ENCODE measurements around the gene MAG.
"Not testable (repeated sequence)": the region's sequence is repeated elsewhere in the genome, so short reads cannot be mapped to it uniquely, and the experiment has no call there.

Gene MAG

GRCh38 chr19:35358834-35359233 is 66.9 kb downstream of the MAG start:
- H3K4me3 ChIP-seq (ENCODE audit: low read depth in 1 of 5, low read length in 5 of 5); H3K9me3 ChIP-seq (ENCODE audit: control insufficient read depth in 5 of 5, low read length in 5 of 5); H3K9ac ChIP-seq (ENCODE audit: low read length in 5 of 5); H3K36me3 ChIP-seq (ENCODE audit: control insufficient read depth in 5 of 5, insufficient read depth in 5 of 5, low read length in 5 of 5); H3K27ac ChIP-seq (ENCODE audit: low read depth, low read length): not testable (repeated sequence)
- H3K27me3 ChIP-seq (ENCODE audit: control insufficient read depth in 5 of 5, insufficient read depth in 4 of 5, low read length in 5 of 5), result peaks cover 0 to 13% (median 3%) of the 10 kb centered on the region in 5 donors
- H3K4me1 ChIP-seq (ENCODE audit: control insufficient read depth in 5 of 5, insufficient read depth in 5 of 5, low read length in 5 of 5), result peaks cover 1 to 21% (median 18%) of the 10 kb centered on the region in 5 donors

- Histone ChIP-seq H3K4me1 (ENCODE audit: control insufficient read depth in 5 of 5, insufficient read depth in 5 of 5, low read length in 5 of 5) (peaks cover 1 to 21% (median 18%) of the 10 kb centered on the region in 5 donors), H3K27me3 (ENCODE audit: control insufficient read depth in 5 of 5, insufficient read depth in 4 of 5, low read length in 5 of 5) (peaks cover 0 to 13% (median 3%) of the 10 kb centered on the region in 5 donors)
- H3K9me3 ChIP-seq (ENCODE audit: control insufficient read depth in 5 of 5, low read length in 5 of 5); H3K9ac ChIP-seq (ENCODE audit: low read length in 5 of 5); H3K4me3 ChIP-seq (ENCODE audit: low read depth in 1 of 5, low read length in 5 of 5); H3K36me3 ChIP-seq (ENCODE audit: control insufficient read depth in 5 of 5, insufficient read depth in 5 of 5, low read length in 5 of 5); H3K27ac ChIP-seq (ENCODE audit: low read depth, low read length): not testable (repeated sequence)
Observed at GRCh38 chr19:35359395-35359794, 67.4 kb downstream of the MAG start.

- H3K4me3 ChIP-seq (ENCODE audit: low read depth in 1 of 5, low read length in 5 of 5); H3K9me3 ChIP-seq (ENCODE audit: control insufficient read depth in 5 of 5, low read length in 5 of 5); H3K27ac ChIP-seq (ENCODE audit: low read depth, low read length); H3K36me3 ChIP-seq (ENCODE audit: control insufficient read depth in 5 of 5, insufficient read depth in 5 of 5, low read length in 5 of 5); H3K9ac ChIP-seq (ENCODE audit: low read length in 5 of 5): not testable (repeated sequence)
- peaks cover 1 to 21% (median 18%) of the 10 kb centered on the region in 5 donors for H3K4me1 ChIP-seq (ENCODE audit: control insufficient read depth in 5 of 5, insufficient read depth in 5 of 5, low read length in 5 of 5)
- peaks cover 0 to 13% (median 3%) of the 10 kb centered on the region in 5 donors for H3K27me3 ChIP-seq (ENCODE audit: control insufficient read depth in 5 of 5, insufficient read depth in 4 of 5, low read length in 5 of 5)
Observed at GRCh38 chr19:35360081-35360480, 68.1 kb downstream of the MAG start.

GRCh38 chr19:35360880-35361420 is 69.0 kb downstream of the MAG start:
- Histone ChIP-seq H3K9me3 (ENCODE audit: control insufficient read depth in 5 of 5, low read length in 5 of 5) (no peaks in the 10 kb centered on the region), H3K27me3 (ENCODE audit: control insufficient read depth in 5 of 5, insufficient read depth in 4 of 5, low read length in 5 of 5) (peaks cover 0 to 13% (median 3%) of the 10 kb centered on the region in 5 donors), H3K4me3 (ENCODE audit: low read depth in 1 of 5, low read length in 5 of 5) (no peak overlapping the region), H3K27ac (ENCODE audit: low read depth, low read length) (no peak overlapping the region), H3K9ac (ENCODE audit: low read length in 5 of 5) (no peak overlapping the region), H3K4me1 (ENCODE audit: control insufficient read depth in 5 of 5, insufficient read depth in 5 of 5, low read length in 5 of 5) (peaks cover 1 to 15% (median 12%) of the 10 kb centered on the region in 5 donors), H3K36me3 (ENCODE audit: control insufficient read depth in 5 of 5, insufficient read depth in 5 of 5, low read length in 5 of 5) (no peaks in the 10 kb centered on the region)

GRCh38 chr19:35362261-35363000 is 70.5 kb downstream of the MAG start:
- peaks cover 0 to 13% (median 3%) of the 10 kb centered on the region in 5 donors for H3K27me3 ChIP-seq (ENCODE audit: control insufficient read depth in 5 of 5, insufficient read depth in 4 of 5, low read length in 5 of 5)
- no peaks in the 10 kb centered on the region for H3K36me3 ChIP-seq (ENCODE audit: control insufficient read depth in 5 of 5, insufficient read depth in 5 of 5, low read length in 5 of 5)
- H3K4me3 ChIP-seq (ENCODE audit: low read depth in 1 of 5, low read length in 5 of 5), result no peak overlapping the region
- no peaks in the 10 kb centered on the region for H3K9me3 ChIP-seq (ENCODE audit: control insufficient read depth in 5 of 5, low read length in 5 of 5)
- no peak overlapping the region for H3K9ac ChIP-seq (ENCODE audit: low read length in 5 of 5)
- peaks cover 0 to 13% (median 8%) of the 10 kb centered on the region in 5 donors for H3K4me1 ChIP-seq (ENCODE audit: control insufficient read depth in 5 of 5, insufficient read depth in 5 of 5, low read length in 5 of 5)
- H3K27ac ChIP-seq (ENCODE audit: low read depth, low read length), result no peak overlapping the region

GRCh38 chr19:35363001-35363590 is 71.1 kb downstream of the MAG start:
- Histone ChIP-seq H3K4me3 (ENCODE audit: low read depth in 1 of 5, low read length in 5 of 5) (no peak overlapping the region), H3K27ac (ENCODE audit: low read depth, low read length) (no peak overlapping the region), H3K27me3 (ENCODE audit: control insufficient read depth in 5 of 5, insufficient read depth in 4 of 5, low read length in 5 of 5) (peaks cover 0 to 13% (median 3%) of the 10 kb centered on the region in 5 donors), H3K36me3 (ENCODE audit: control insufficient read depth in 5 of 5, insufficient read depth in 5 of 5, low read length in 5 of 5) (no peaks in the 10 kb centered on the region), H3K9ac (ENCODE audit: low read length in 5 of 5) (no peak overlapping the region), H3K4me1 (ENCODE audit: control insufficient read depth in 5 of 5, insufficient read depth in 5 of 5, low read length in 5 of 5) (peaks cover 0 to 7% (median 3%) of the 10 kb centered on the region in 5 donors), H3K9me3 (ENCODE audit: control insufficient read depth in 5 of 5, low read length in 5 of 5) (no peaks in the 10 kb centered on the region)

Data from subcutaneous abdominal adipose tissue (tissue), 5 donors.